AG10803 (cell line): ENCODE data around the gene CYRIA.

Experiments used
- DNase-seq: peaks from one replicate; pipeline ENCODE4 v3.0.0; 2010; ENCODE audit warnings: low read depth
- H3K4me3 ChIP-seq: 2 replicates; pipeline ENCODE4 v1.5.1; 2011; ENCODE audit warnings: mild to moderate bottlenecking, low read length, control low read depth
- TF ChIP-seq, protein P1 (sequence below): conservative IDR thresholded peaks from 2 replicates; pipeline ENCODE4 v1.5.1; 2011; ENCODE audit warnings: mild to moderate bottlenecking, low read length, control low read depth, inconsistent platforms

The CYRIA gene

DNA sequence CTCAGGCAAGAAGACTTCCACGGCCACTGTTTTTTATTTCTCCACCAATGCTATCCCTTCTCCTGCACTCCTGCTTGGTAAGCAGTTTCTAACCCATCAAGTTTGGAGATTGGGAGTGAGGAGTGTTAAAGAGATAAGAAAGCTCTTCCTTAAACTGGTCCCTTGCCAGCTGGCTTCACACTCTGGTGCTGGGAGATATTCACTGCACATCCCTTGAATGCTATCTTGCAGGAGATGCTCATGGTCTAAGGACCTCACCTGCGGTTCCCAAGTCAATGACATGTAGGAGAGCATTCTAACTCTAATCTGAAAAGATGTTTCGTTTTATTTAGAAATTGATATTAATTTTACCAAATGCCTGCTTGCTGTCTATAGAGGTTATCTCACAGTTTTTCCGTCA, 28.2 kb upstream of the CYRIA start:
- no peak for DNase-seq
- no peak overlapping the region for H3K4me3 ChIP-seq
- TF ChIP-seq, protein P1, sequence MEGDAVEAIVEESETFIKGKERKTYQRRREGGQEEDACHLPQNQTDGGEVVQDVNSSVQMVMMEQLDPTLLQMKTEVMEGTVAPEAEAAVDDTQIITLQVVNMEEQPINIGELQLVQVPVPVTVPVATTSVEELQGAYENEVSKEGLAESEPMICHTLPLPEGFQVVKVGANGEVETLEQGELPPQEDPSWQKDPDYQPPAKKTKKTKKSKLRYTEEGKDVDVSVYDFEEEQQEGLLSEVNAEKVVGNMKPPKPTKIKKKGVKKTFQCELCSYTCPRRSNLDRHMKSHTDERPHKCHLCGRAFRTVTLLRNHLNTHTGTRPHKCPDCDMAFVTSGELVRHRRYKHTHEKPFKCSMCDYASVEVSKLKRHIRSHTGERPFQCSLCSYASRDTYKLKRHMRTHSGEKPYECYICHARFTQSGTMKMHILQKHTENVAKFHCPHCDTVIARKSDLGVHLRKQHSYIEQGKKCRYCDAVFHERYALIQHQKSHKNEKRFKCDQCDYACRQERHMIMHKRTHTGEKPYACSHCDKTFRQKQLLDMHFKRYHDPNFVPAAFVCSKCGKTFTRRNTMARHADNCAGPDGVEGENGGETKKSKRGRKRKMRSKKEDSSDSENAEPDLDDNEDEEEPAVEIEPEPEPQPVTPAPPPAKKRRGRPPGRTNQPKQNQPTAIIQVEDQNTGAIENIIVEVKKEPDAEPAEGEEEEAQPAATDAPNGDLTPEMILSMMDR: no peak

DNA sequence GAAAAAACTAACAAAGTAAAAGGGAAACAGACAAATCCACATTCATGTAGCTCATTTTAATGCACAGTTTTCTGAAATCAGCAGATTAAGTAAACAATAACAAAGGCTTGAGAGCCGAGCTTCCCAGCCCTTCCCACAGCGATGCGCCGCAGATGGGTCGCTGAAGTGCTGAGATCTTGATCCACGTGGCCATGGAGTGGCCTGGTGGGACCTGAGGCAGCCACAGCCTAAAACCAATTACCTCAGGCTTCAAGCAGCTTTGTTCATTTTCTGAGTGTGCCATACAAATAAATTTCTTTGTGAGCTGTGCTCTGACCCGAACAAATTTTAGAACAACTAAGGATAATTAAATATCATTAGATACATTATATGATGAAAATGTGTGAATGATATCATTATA, 25.6 kb upstream of the CYRIA start:
- TF ChIP-seq, protein P1: no peak
- no peak for DNase-seq
- H3K4me3 ChIP-seq: no peak overlapping the region

DNA sequence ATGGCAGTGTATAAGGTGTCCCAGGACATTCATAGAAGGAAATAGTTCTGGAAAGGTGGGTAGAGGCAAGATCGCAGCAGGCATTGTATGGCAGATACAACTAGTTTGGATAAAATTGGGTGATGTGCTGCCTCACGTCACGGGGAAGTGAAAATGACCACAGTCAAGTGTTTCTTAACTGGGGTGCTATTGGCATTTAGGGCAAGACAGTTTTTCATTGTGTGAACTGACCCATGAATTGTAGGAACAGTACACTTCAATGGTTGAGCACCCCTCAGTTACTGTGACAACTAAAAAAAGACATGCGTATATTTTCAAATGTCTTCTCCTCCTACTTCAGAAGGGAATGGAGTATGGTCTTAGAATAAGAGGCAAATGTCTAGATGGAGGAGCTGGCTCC, 22.3 kb upstream of the CYRIA start:
- TF ChIP-seq, protein P1: no peak
- no peak overlapping the region for H3K4me3 ChIP-seq
- DNase-seq: no peak

DNA sequence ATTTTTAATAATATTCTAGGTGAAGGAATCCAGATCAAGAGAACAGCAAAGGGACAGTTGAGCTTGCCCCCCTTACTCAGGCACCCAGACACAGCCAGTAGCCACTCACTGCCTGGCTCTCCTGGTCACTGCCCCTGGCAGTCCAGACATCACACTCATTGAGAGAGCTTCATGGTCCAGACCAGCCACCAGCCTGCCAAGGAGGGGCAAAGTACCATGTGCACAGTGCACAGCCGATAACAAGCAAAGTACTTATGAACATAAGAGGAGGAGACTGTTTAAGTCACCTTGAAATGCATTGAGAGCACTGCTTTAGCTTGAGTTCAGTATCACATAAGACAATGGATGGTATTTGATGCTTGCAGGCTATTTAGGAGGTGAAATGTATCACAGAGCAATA, 21.6 kb upstream of the CYRIA start:
- H3K4me3 ChIP-seq: no peak overlapping the region
- no peak for DNase-seq
- TF ChIP-seq, protein P1: no peak

DNA sequence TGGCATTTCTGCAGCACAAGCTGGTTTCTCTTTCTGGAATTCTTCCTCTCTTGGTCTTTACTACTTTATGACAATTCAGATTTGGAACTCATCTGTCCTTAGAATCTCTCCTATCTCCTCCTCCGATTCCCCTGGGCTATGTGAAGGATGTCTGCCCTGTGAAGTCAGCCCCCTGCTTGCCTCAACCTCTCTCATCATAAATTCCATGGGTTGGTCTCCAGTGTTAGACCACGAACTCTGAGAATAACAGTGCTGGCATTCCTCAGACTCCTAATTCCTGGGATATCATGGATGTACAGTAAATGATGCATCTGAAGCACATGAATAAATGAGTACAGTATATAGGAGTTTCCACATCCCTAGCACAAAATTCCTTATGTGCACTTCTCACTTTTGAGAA, 21.0 kb upstream of the CYRIA start:
- H3K4me3 ChIP-seq: no peak overlapping the region
- DNase-seq: no peak
- TF ChIP-seq, protein P1: no peak

DNA sequence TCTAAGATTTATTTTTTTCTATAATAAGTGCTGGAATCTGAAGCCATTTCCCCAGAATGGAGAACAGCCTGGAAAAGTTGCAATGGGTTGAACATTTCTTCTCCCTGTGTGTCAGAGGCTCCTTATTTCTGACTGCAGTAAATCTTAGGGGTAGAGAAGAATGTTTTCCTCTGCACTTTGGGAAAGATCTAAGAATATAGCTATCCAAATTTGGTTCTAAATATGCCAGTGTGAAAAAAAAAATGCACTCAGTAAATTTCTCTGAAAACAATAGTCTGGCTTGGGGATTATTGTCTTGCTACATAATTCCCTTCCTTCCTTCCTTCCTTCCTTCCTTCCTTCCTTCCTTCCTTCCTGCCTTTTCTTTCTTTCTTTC, 19.7 kb upstream of the CYRIA start:
- no peak overlapping the region for H3K4me3 ChIP-seq
- no peak for DNase-seq
- TF ChIP-seq, protein P1: no peak

DNA sequence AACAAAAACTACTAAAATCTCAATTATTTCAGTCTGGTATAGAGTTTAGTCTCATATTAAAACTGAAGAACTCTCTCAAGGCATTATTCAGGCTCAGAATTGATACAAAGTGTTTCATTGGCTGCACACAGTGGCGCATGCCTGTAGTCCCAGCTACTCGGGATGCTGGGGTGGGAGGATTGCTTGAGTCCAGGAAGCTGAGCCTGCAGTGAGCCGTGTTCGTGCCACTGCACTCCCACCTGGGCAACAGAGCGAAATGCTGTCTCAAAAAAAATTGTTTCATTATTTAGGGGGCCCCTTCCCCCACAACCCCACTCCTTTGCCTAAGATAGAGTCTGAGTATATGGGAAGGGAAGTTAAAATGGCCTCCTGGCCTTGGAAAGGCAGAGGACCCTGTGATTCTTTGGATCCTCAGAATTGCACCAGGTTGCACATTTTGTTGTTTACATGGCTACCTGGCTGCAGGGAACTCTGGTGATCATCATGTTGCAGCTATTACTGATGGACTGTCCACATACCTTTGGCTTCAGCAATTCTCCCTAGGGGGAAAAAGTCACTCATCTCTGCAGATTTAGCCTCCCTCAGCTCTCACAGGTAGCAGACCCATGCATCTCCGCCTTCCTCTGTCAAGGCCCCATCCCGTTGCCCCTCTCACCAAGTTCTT, 19.2 kb upstream of the CYRIA start:
- no peak overlapping the region for H3K4me3 ChIP-seq
- no peak for DNase-seq
- TF ChIP-seq, protein P1: no peak
